GM19193 (cell line): ENCODE data around the gene MORC2.

Source experiments
- POLR2A ChIP-seq: IDR thresholded peaks from 4 replicates; pipeline ENCODE4 v1.6.1; 2011; ENCODE audit not compliant: insufficient read depth, insufficient read length; ENCODE audit errors: extremely low read depth

MORC2 gene

GRCh38 chr22:30940685-30941362 is 27.8 kb downstream of the MORC2 start:
- TF ChIP-seq POLR2A: no peak

DNA sequence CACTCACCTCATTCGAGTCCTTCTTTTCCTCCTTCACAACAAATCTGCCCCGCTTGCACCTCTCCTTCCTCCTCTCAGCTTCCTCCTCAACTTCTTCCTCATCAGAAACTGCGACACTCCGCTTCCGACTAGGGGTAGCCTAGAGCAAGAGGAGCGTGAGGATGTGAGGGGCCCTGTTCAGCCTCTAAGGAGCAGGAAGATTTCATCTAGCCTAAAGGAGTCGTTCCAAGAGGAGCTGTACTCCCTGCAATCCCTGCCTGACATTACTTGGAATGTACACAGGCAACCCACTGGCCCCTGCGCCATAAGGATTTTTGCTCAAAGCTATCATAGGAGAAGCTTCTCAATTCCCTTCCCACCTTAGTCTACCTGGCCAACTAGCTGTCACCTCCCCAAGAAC is 34.5 kb downstream of the MORC2 start:
- TF ChIP-seq POLR2A: no peak

DNA sequence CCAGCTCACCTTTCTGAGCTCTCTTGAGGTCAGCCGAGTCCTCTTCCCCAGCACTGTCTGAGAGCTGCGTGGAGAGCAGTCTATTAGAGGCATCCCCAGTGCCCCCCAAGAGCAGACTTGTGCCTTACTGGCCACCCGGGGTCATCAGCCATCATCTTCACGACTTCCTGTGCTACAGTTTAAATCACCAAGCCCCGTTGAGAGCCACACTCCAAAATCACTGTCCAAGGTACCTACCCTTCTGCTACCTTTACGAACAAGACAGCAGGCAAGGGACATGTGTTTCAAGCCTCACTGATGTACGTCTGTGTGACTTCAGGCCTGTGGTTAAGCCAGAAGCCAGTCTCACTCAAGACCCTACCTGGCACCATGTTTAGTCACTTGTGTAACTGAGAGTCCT is 35.1 kb downstream of the MORC2 start:
- TF ChIP-seq POLR2A: no peak

- TF ChIP-seq POLR2A: no peak
Measured at GRCh38 chr22:30932661-30933060, 35.9 kb downstream of the MORC2 start.

DNA sequence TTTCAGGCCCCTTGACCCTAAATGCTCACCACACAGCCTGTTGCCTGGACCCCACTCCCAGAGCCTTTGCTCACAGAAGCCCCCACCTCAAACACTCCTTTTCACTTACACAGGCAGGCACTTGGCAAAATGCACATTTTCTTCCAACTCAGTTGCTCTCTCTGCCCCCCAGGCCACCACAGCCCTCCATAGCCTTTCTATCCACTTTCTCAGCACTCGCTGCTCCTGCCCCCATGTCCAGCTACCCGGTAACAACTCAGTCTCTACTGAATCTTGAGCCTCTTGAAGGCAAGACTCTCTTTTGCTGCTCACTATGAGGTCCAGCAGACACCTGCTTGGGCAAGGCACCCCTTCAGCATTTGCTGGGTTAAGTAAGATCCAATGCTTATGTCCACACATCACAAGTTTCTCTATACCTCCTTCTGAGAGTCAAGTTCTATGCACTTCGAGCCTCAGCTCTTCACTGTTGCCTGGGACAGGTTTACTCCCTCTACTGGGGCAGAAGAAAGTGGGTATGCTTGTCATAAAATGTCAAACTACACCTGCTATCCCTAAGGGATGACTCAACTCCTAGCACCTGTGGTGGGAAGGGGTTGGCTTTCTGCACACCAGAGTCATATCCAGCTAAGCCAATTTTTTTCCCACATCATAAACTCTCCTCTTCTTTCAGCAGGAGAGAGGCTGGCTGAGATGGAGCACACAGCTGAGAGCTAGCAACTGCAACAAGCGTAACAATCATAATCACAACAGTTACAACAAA is 36.9 kb downstream of the MORC2 start:
- TF ChIP-seq POLR2A: no peak

DNA sequence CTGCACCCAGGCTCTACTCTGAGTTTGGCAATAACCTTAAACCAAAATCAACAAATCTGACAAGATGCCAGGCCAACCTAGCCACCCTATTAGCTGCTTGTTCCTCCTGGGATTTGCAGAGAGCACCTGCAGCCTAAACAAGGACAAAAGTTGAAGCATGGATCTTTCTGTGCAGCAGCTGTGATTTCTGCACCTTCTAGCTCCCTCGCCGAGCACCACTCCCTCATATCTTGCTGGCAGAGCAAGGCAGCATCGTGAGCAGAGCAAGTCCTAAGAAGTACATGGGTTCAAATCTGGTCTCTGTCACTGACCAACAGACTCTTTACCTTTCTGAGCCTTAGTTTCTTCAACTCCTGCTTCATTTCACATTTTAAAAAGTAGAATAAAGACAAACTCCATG is 38.3 kb downstream of the MORC2 start:
- no peak for TF ChIP-seq POLR2A

- no peak for TF ChIP-seq POLR2A
Measured at GRCh38 chr22:30928401-30928800, 40.2 kb downstream of the MORC2 start.

- no peak for TF ChIP-seq POLR2A
Measured at GRCh38 chr22:30927806-30928205, 40.8 kb downstream of the MORC2 start.

DNA sequence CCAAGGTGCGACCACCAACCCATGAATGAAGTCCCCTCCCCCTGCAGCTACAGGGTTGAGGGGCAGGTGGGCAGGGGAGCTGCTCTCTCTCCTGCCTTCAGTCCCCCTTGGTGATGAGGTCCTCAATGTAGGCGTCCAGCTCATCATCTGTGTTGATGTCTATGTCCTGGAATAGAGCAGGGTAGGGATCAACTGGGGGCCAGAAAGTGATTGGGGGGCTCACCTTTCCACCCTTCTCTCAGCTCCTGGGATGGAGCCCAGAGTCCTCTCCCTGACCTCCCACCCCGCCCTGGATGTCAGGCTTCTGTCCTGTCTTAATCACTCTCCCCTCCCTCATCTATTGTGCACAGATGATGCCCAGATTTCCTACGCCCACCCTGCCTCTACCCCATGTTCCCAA is 41.9 kb downstream of the MORC2 start:
- TF ChIP-seq POLR2A: no peak

GRCh38 chr22:30925667-30926066 is 42.9 kb downstream of the MORC2 start:
- TF ChIP-seq POLR2A: no peak

- TF ChIP-seq POLR2A: no peak
Measured at GRCh38 chr22:30923168-30923900, 45.2 kb downstream of the MORC2 start.

GRCh38 chr22:30922151-30922611 is 46.4 kb downstream of the MORC2 start:
- peak; percentile 70 for TF ChIP-seq POLR2A

- no peak for TF ChIP-seq POLR2A
Measured at GRCh38 chr22:30921108-30921507, 47.5 kb downstream of the MORC2 start.

DNA sequence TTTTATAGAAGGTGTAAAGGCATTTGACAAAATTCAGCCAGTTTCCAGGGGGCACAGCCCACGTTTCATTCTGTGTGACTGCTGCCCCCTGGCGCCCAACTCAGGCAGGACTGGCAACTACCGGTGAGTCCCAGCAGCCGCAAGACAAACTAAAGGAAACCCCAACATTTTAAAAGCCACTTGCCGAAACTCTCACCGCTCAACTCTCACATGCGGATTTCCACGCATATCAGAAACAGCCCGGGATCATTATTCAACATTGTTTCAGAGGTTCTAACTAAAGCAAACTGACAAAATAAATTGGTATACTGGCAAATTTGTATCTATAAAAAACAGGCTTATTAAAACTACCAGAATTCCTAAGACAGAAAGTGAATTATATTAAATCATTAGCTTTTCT is 48.2 kb downstream of the MORC2 start:
- no peak for TF ChIP-seq POLR2A

DNA sequence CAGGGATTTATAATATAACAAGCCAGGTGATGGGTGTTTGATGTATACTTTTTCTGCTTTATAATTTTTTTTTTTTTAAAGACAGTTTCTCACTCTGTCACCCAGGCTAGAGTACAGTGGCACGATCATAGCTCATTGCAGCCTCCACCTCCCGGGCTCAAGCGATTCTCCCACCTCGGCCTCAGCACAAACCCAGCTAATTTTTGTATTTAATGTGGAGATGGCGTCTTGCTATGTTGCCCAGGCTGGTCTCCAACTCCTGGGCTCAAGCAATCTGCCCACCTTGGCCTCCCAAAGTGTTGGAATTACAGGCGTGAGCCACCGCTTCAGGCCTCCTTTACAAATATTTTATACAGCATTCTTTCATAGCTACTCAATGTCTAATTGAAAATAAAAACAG is 48.6 kb downstream of the MORC2 start:
- no peak for TF ChIP-seq POLR2A
